Activated T-helper 1 cell treated with anti-CD3 and anti-CD28 coated beads, Interleukin-2, amount 50 U/mL, for 16 hours (primary cell): ENCODE data around the gene WDR38.

Experiments used
- DNase-seq, 2 donors: peaks; one replicate each; pipeline ENCODE4 v3.0.0-alpha.2; 2020; ENCODE audit warnings: low read depth in 1 of 2, low spot score in 1 of 2

WDR38 gene

DNA sequence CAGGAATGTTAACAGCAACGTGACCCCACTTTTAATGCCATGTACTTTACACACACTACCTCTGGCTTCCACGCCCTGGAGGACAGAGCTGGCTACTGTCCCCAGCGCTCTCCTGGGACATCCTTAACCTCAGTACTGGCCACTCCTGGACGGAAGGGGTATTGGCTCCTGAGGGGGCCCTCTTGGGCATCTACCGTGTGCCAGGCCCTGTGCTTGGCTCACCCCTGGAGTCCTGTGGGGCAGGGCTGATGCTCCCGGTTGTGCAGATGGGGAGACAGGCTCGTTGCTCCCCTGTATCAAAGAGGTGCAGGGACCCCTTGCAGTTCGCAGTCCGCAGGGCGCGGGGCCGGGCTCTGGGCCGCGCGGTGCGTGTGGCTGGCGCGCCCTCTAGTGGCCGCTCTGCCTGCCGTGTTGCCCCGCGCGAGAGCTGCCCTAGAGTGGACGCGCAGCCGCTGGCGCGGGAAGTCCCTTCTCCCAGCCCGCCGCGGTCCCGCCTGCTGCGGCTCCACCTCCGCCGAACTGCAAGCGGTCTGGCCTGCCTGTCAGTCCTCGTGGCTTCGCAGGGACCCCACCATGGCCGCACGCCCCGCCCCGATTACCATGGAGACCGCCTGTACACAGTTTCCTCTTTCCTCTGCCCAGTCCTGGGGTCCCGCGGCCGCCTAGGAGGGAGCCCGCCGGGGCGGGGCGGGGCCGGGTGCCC, at the start of gene WDR38:
WDR38 (plus strand) TSS at position 632 of the 703 bp plus-strand sequence. CDS start 72 bp downstream, outside the sequence.
- DNase-seq, result peak; percentile 55 to 75

DNA sequence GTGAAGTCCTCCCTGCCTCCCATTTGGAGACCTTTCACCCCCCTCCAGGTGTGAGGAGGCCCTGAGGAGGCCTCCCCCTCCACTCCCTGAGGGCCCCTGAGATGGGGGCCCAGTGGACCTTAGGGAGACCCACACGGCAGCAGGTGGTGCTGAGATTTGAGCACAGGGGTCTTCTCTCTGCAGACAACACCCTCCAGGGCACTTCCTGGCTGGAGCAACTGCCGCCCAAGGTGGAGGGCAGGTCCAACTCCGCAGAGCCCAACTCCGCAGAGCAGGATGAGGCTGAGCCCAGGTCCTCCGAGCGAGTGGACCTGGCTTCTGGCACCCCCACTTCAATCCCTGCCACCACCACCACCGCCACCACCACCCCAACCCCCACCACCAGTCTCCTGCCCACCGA, 49.3 kb upstream of the WDR38 start:
- DNase-seq, result no peak

DNA sequence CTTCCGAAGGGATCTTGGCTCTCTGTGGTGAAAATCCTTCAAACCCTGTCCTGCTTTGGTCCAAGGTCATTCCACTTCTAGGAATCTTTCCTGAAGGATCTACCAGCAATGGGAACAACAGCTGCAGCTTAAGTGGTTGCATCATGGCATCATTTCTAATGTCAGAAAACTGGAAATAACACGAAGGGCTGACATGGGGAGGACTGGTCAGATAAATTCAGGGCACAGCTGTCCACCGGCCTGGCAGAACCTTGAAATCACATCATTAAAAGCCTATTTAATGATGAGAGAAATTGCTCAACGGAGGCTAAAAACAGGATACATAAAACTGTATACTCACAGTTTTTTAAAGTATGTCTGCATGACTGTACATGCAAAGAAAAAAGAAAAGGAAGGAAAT, 48.1 kb upstream of the WDR38 start:
- no peak for DNase-seq

DNA sequence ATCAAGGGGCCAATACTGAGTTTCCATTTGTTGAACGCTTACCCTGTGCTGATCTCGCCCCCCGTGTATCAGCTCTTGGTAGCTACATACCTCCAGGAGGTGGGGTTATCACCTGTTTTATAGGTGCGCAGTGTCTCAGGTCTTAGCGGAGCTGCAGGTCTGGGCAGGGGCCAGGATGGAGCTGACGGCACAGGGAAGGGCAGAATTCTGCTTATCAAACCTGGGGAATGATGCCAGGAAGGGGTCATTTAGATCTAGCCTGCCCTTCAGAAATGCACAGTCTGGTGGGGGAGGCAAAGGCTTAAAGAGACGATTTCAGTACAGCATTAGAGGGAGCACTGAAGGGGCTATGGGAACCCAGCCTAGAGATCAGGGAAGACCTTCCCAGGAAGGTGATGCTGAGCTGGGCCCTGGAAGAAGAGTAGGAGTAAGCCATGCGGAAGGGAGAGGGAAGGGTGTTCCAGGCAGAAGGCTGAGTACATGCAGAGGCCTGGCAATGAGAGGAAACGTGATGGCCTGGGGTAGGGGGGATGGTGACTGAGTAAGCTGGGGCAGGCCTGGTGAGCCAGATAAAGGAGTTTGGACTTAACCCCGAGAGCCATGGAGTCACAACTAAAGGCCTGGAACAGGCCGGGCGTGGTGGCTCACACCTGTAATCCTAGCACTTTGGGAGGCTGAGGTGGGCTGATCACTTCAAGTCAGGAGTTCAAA, 44.9 kb upstream of the WDR38 start:
- DNase-seq, result no peak

- no peak for DNase-seq
These were observed 44.0 kb upstream of the WDR38 start for GRCh38 chr9:124809211-124809610.

DNA sequence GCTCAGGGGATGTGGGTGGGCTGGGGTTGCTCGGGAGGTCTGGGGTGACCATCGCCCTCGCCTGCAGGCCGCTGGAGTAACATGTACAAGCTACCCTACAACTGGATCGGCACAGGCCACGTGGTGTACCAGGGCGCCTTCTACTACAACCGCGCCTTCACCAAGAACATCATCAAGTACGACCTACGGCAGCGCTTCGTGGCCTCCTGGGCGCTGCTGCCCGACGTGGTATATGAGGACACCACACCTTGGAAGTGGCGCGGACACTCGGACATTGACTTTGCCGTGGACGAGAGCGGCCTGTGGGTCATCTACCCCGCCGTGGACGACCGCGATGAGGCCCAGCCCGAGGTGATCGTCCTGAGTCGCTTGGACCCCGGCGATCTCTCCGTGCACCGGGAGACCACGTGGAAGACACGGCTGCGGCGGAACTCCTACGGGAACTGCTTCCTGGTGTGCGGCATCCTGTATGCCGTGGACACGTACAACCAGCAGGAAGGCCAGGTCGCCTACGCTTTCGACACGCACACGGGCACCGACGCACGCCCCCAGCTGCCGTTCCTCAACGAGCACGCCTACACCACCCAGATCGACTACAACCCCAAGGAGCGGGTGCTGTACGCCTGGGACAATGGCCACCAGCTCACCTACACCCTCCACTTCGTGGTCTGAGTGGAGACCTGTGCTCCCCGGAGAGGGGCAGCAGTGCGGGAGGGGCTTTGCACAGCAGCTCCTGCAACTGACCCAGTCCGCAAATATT, 43.3 kb upstream of the WDR38 start:
- DNase-seq, result no peak

DNA sequence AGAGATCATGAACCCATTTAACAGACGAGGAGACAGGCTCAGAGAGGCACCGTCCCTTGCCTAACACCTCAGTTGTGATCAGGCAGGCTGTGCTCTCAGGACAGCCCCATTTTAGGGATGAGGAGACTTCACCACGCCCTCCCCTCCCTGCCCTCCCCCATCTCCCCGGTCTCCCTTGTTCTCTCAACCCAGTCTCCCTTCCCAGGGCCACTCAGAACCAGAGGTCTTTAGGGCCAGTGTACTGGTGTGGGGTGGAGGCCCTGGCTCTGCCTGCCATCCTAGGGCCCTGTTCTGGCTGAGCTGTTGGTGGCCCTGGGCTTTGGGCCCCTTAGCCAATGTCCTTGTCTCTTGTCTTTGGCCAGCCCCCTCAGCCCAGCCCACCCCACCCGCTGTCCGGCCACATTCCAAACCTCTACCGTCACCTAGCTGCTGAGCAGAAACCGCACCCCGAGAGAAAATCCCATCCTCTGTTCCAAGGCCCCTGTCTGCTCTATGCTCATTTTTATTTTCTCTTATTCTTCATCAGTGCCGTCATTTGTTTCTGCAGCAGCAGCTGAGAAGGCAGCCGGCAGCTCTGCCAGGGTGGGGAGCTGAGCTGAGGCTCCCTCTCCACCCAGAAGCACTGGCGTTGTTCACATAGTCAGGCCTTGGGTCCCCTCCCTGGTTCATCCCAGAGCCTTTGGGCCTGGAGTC, 42.5 kb upstream of the WDR38 start:
- DNase-seq, result no peak

- DNase-seq, result no peak
These were observed 40.8 kb upstream of the WDR38 start for GRCh38 chr9:124812441-124812876.

DNA sequence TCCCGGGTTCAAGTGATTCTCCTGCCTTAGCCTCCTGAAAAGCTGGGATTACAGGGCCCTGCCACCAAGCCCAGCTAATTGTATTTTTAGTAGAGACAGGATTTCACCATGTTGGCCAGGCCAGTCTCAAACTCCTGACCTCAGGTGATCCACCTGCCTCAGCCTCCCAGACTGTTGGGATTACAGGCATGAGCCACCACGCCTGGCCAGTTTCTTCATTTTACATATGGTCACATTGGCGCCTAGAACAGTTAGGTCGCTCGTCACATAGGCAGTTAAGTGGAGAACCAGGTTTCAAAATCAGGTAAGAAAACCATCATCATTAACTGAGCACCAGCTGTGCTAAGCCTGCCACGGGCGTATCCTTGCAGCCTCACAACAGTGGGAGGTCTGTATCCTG, 40.2 kb upstream of the WDR38 start:
- no peak for DNase-seq

- no peak for DNase-seq
These were observed 39.6 kb upstream of the WDR38 start for GRCh38 chr9:124813501-124814163.

DNA sequence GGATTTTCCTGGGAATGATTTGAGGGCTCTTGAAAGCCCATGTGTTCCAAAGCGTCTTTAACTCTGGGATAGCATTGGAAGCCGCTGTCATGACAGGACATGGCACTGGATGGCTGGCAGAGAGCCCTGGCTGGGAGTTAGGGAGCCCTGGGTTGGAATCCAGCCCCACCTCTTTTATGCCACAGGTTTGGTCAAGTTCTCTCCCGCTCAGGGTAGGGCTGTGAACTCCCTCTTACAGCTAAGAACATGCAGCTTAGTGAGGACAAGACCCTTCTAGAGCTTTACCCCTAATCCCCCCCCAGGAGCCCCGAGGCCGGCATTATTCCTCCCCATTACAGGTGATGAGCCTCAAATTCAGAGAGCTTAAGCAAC, 39.1 kb upstream of the WDR38 start:
- DNase-seq, result no peak

- no peak for DNase-seq
These were observed 37.7 kb upstream of the WDR38 start for GRCh38 chr9:124815601-124816000.

GRCh38 chr9:124818431-124819281, 34.6 kb upstream of the WDR38 start:
- DNase-seq, result no peak

GRCh38 chr9:124820698-124821623, 32.3 kb upstream of the WDR38 start:
- DNase-seq, result no peak

GRCh38 chr9:124828489-124829333, 24.5 kb upstream of the WDR38 start:
- no peak for DNase-seq

GRCh38 chr9:124829334-124829669, 24.0 kb upstream of the WDR38 start:
- DNase-seq, result no peak

- DNase-seq, result no peak
These were observed 22.7 kb upstream of the WDR38 start for GRCh38 chr9:124830593-124830992.
